Gastroesophageal sphincter (tissue), 3 donors: Measurements from ENCODE around the gene COA3.

Source experiments
- EP300 ChIP-seq: sonication (generic); formaldehyde crosslinking; IDR thresholded peaks from one replicate; pipeline ENCODE4 v1.6.1; 2017; ENCODE audit warnings: antibody characterized with exemption, mild to moderate bottlenecking
- POLR2A ChIP-seq, 2 donors: fragments of 450-650 bp; IDR thresholded peaks; one replicate each; pipeline ENCODE4 v1.6.1; 2017; ENCODE audit warnings: antibody characterized with exemption in 2 of 2, mild to moderate bottlenecking in 2 of 2, moderate library complexity in 1 of 2
- POLR2AphosphoS5 ChIP-seq: sonication (generic); formaldehyde crosslinking; IDR thresholded peaks from one replicate; pipeline ENCODE4 v1.6.1; 2017; ENCODE audit warnings: antibody characterized with exemption
- TF ChIP-seq, protein P1 (sequence below), 4 experiments: fragments of 200-600 bp in 2 of 4; fragments of 450-650 bp in 2 of 4; sonication (generic) in 1 of 4; IDR thresholded peaks; one replicate each; pipeline ENCODE4 v1.5.1; 2017 to 2019; ENCODE audit warnings: antibody characterized with exemption in 4 of 4, mild to moderate bottlenecking in 2 of 4, moderate library complexity in 2 of 4

DNA sequence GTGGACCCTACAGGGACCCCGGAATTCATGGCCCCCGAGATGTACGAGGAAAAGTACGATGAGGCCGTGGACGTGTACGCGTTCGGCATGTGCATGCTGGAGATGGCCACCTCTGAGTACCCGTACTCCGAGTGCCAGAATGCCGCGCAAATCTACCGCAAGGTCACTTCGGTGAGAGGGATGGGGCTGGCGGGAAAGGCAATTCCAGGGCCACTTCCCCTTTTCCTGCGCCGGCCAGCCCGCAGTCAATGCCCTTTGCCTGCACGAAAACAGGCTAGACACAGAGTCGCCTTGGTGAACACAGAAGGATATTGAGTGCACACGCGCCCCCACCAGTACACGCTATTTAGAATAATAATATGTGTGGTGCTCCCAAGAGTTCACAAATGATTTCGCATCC, 14.1 kb downstream of the COA3 start:
- TF ChIP-seq, protein P1, sequence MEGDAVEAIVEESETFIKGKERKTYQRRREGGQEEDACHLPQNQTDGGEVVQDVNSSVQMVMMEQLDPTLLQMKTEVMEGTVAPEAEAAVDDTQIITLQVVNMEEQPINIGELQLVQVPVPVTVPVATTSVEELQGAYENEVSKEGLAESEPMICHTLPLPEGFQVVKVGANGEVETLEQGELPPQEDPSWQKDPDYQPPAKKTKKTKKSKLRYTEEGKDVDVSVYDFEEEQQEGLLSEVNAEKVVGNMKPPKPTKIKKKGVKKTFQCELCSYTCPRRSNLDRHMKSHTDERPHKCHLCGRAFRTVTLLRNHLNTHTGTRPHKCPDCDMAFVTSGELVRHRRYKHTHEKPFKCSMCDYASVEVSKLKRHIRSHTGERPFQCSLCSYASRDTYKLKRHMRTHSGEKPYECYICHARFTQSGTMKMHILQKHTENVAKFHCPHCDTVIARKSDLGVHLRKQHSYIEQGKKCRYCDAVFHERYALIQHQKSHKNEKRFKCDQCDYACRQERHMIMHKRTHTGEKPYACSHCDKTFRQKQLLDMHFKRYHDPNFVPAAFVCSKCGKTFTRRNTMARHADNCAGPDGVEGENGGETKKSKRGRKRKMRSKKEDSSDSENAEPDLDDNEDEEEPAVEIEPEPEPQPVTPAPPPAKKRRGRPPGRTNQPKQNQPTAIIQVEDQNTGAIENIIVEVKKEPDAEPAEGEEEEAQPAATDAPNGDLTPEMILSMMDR (IDR thresholded peaks at IDR 0.05), result no peak
- TF ChIP-seq EP300 (no peak), POLR2A (IDR thresholded peaks at IDR 0.05) (no peak), POLR2AphosphoS5 (no peak)
